ENCODE results near the gene LARP1. TPM values are rescaled to one million over a fixed set of nuclear protein-coding genes. Genes with fewer than 3 reads are reported as not detected.

The LARP1 gene
- total RNA-seq, 2 donors from 2014 or later = 99.8 to 129 TPM

DNA sequence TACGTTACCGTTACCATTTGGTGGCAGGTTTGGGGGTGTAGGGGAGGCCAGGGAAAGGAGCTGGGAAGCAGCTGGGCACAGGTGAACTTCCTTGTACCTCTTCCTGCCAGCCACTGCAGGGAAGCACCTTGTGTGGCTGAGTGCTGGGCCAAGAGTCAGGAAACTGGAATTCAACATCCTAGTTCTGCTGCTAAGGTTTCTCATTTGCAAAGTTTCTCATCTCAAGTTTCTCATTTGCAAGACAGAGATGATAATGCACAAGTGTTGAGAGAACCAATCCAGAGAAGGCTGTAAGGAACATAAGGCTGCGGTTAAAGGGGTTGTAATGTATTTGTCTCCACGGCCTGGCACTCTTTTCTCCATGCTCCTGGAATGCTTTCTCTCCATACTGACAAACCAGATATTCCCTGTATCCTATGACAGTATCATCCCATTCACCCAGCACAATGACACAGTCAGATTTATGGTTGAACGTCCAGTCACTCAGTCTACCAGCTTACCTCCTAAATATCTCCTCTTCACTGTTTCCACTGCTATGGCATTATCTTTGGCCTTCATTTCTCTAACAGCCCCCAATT lies 33.6 kb upstream of the LARP1 start:
- H3K27ac ChIP-seq = no peak overlapping the region
- no peaks in the 10 kb centered on the region for H3K27me3 ChIP-seq (replicated peaks; ENCODE audit: insufficient read depth)
- no peaks in the 10 kb centered on the region for H3K9me3 ChIP-seq
- H3K36me3 ChIP-seq = no peaks in the 10 kb centered on the region
- DNase-seq (ENCODE audit: low spot score) (no peak), ATAC-seq (ENCODE audit: insufficient number of reproducible peaks, low FRiP score, low read depth) (no peak)
- H3K4me1 ChIP-seq (ENCODE audit: control insufficient read depth in 1 of 2, low read depth in 2 of 2) = no peaks in the 10 kb centered on the region
- TF ChIP-seq, protein P1, sequence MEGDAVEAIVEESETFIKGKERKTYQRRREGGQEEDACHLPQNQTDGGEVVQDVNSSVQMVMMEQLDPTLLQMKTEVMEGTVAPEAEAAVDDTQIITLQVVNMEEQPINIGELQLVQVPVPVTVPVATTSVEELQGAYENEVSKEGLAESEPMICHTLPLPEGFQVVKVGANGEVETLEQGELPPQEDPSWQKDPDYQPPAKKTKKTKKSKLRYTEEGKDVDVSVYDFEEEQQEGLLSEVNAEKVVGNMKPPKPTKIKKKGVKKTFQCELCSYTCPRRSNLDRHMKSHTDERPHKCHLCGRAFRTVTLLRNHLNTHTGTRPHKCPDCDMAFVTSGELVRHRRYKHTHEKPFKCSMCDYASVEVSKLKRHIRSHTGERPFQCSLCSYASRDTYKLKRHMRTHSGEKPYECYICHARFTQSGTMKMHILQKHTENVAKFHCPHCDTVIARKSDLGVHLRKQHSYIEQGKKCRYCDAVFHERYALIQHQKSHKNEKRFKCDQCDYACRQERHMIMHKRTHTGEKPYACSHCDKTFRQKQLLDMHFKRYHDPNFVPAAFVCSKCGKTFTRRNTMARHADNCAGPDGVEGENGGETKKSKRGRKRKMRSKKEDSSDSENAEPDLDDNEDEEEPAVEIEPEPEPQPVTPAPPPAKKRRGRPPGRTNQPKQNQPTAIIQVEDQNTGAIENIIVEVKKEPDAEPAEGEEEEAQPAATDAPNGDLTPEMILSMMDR (IDR thresholded peaks at IDR 0.05) = no peak
- H3K4me3 ChIP-seq = no peak overlapping the region

DNA sequence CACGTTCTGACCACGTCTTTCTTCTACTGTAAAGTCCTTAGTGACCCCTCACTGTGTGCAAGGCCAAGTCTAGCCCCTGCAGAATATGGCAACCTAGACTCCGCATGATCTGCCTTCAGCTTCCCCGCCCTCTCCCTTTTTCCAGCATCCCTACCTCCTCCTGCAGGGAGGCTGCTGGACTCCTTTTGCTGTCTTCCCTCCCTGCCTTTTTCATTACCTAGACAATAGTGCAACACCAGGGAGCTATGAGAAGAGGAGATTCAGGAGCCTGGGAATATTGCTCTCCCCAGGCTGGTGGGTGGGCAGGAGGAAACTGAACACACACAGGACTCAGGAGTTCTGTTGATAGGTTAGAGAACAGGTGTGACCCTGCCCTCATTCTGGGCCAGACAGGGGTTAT lies 33.1 kb upstream of the LARP1 start:
- DNase-seq (ENCODE audit: low spot score) = no peak
- no peaks in the 10 kb centered on the region for H3K36me3 ChIP-seq
- H3K27ac ChIP-seq = no peak overlapping the region
- no peak overlapping the region for H3K4me3 ChIP-seq
- no peaks in the 10 kb centered on the region for H3K9me3 ChIP-seq
- no peaks in the 10 kb centered on the region for H3K4me1 ChIP-seq (ENCODE audit: control insufficient read depth in 1 of 2, low read depth in 2 of 2)
- TF ChIP-seq, protein P1 (IDR thresholded peaks at IDR 0.05) = no peak
- no peak for ATAC-seq (ENCODE audit: insufficient number of reproducible peaks, low FRiP score, low read depth)
- no peaks in the 10 kb centered on the region for H3K27me3 ChIP-seq (replicated peaks; ENCODE audit: insufficient read depth)

DNA sequence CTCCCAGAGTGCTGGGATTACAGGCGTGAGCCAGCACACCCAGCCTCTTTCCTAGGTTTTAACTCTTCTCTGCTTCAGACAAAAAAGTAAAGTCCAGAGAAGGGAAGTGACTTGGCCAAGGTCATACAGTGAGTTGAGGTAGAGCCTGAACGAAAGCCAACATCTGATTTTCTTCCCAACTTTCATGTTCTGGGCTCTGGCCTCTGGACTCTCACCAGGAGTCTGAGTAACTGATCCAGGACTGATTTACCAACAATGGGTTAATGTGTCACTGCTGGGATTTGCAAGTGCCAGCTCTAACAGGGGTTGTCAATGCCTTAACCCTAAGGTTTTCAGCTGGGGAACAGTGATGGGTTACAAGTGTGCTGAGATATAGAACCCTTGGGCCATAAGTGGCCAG lies 32.2 kb upstream of the LARP1 start:
- Histone ChIP-seq H3K4me1 (ENCODE audit: control insufficient read depth in 1 of 2, low read depth in 2 of 2) (no peaks in the 10 kb centered on the region), H3K4me3 (no peak overlapping the region), H3K9me3 (no peaks in the 10 kb centered on the region), H3K27ac (no peak overlapping the region), H3K36me3 (no peaks in the 10 kb centered on the region), H3K27me3 (replicated peaks; ENCODE audit: insufficient read depth) (no peaks in the 10 kb centered on the region)
- DNase-seq (ENCODE audit: low spot score) = no peak
- TF ChIP-seq, protein P1 (IDR thresholded peaks at IDR 0.05) = no peak
- no peak for ATAC-seq (ENCODE audit: insufficient number of reproducible peaks, low FRiP score, low read depth)

DNA sequence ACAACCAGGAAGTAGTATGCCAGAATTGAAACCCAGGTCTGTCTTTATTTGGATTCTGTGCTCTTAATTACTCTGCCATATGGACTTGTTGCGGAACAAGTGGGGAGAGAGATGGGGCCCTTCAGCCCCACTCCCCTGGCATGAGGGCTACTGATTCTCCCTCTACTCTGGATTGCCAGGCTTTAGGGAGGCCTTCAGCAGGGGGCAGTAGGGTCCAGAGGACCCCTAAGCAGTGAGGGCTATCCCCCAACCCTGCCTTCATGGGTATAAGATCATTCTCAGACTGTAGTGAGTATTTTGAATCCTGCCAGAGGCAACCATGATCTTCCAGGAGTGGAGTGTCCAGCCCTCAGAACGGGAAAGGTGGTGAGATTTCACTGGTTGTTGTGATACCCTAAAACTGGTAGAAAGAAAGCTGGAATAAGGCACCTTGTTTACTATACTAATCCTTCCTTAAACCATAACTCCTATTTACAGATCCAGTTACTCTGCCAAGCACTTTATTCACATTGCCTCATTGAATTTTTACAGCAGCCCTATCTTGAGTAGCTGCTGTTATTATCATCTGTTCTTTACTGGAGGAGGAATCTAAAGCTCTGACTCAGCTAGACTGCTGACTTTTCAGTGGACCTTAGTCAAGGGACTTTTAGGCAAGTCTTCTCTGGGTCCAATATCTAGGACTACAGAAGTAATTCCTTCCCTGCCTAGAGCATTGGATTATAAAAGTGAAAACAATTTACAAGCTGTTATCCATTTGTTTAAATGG lies 31.3 kb upstream of the LARP1 start:
- ATAC-seq (ENCODE audit: insufficient number of reproducible peaks, low FRiP score, low read depth) (no peak), DNase-seq (ENCODE audit: low spot score) (no peak)
- H3K9me3 ChIP-seq = no peaks in the 10 kb centered on the region
- H3K4me3 ChIP-seq = no peak overlapping the region
- H3K4me1 ChIP-seq (ENCODE audit: control insufficient read depth in 1 of 2, low read depth in 2 of 2) = no peaks in the 10 kb centered on the region
- H3K27ac ChIP-seq = no peak overlapping the region
- no peaks in the 10 kb centered on the region for H3K27me3 ChIP-seq (replicated peaks; ENCODE audit: insufficient read depth)
- no peaks in the 10 kb centered on the region for H3K36me3 ChIP-seq
- TF ChIP-seq, protein P1 (IDR thresholded peaks at IDR 0.05) = no peak

DNA sequence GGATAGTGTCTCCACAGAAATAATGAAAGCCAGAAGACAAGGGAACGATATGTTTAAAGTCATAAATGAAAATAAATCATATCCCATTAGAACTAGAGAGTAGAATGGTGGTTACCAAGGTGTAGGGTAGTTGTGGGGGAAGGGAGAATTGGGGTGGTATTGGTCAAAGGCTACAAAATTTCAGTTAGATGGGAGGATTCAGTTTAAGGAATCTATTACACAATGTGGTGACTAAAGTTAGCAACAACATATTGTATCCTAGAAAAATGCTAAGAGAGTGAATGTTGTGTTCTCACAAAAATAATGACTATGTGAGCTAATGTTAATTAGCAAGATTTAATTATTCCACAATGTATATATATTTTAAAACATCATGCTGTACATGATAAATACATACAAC lies 27.8 kb upstream of the LARP1 start:
- Histone ChIP-seq H3K4me1 (ENCODE audit: control insufficient read depth in 1 of 2, low read depth in 2 of 2) (no peaks in the 10 kb centered on the region), H3K9me3 (no peaks in the 10 kb centered on the region), H3K27ac (no peak overlapping the region), H3K36me3 (no peaks in the 10 kb centered on the region), H3K4me3 (no peak overlapping the region), H3K27me3 (replicated peaks; ENCODE audit: insufficient read depth) (no peaks in the 10 kb centered on the region)
- DNase-seq (ENCODE audit: low spot score) (no peak), ATAC-seq (ENCODE audit: insufficient number of reproducible peaks, low FRiP score, low read depth) (no peak)
- TF ChIP-seq, protein P1 (IDR thresholded peaks at IDR 0.05) = no peak
